Endothelial cell of umbilical vein (primary cell): ENCODE results near the gene VWA8. TPM values are rescaled to one million over a fixed set of nuclear protein-coding genes. Genes with fewer than 3 reads are reported as not detected.

Experiments used
- BruUV-seq: library from RNA; stranded (reverse); fragments of 400-500 nt; replicated peaks from 2 replicates; lab custom pipeline; 2021; lab: Mats Ljungman, UMichigan
- CTCF ChIA-PET: fragments of 300-600, 350-600 bp; sonication (Branson Sonifier 250); formaldehyde crosslinking; loops from one replicate; lab custom pipeline; 2021; ENCODE audit warnings: antibody characterized with exemption, inconsistent platforms; lab: Charles Lee
- POLR2A ChIA-PET: fragments of 300-600, 350-600 bp; sonication (Branson Sonifier 250); formaldehyde crosslinking; loops from one replicate; lab custom pipeline; 2021; ENCODE audit warnings: antibody characterized with exemption, inconsistent platforms; lab: Charles Lee
- DNase-seq: peaks from one replicate; pipeline ENCODE4 v3.0.0-alpha.2; 2011; ENCODE audit warnings: low read depth, low spot score
- FAIRE-seq: peaks from 2 replicates; lab custom pipeline; 2011; peaks lifted over from hg19 to GRCh38; lab: Jason Lieb, UNC
- H2AFZ ChIP-seq: 2 replicates; pipeline ENCODE4 v1.6.0; 2012; ENCODE audit warnings: low read depth, low read length, control low read depth, inconsistent platforms
- H3K27ac ChIP-seq: 2 replicates; pipeline ENCODE4 v1.5.1; 2011; ENCODE audit warnings: low read depth, mild to moderate bottlenecking, control low read depth, low read length, moderate library complexity; ENCODE audit not compliant: insufficient read depth
- H3K27me3 ChIP-seq, 2 experiments: 2 replicates each; pipeline versions ENCODE4 v1.6.0 to v1.6.1; 2011; ENCODE audit warnings: low read length in 2 of 2, mixed read lengths in 1 of 2; ENCODE audit not compliant: control insufficient read depth in 2 of 2, insufficient read depth in 2 of 2
- H3K36me3 ChIP-seq, 2 experiments: 2 replicates in 1 of 2; 3 replicates in 1 of 2; pipeline ENCODE4 v1.5.1; 2011; ENCODE audit warnings: low read length in 2 of 2, mild to moderate bottlenecking in 1 of 2, moderate library complexity in 1 of 2; ENCODE audit not compliant: control insufficient read depth in 2 of 2, insufficient read depth in 2 of 2; ENCODE audit errors: extremely low read depth in 1 of 2
- H3K4me1 ChIP-seq: 3 replicates; pipeline ENCODE4 v1.5.1; 2011; ENCODE audit warnings: mild to moderate bottlenecking, low read length; ENCODE audit not compliant: control insufficient read depth, insufficient read depth; ENCODE audit errors: extremely low read depth
- H3K4me2 ChIP-seq: 2 replicates; pipeline ENCODE4 v1.6.1; 2011; ENCODE audit warnings: low read length, control low read depth, mixed read lengths; ENCODE audit not compliant: insufficient read depth
- H3K4me3 ChIP-seq, 3 experiments: fragments of 200-600 bp in 1 of 3; sonication (generic), shearing (Covaris generic) in 1 of 3; replicated peaks in 1 of 3; 2 replicates each; pipeline ENCODE4 v1.5.1; 2011 to 2016; ENCODE audit warnings: control low read depth in 3 of 3, low read length in 3 of 3, mild to moderate bottlenecking in 2 of 3, inconsistent platforms in 1 of 3, low read depth in 1 of 3, moderate library complexity in 1 of 3; ENCODE audit not compliant: insufficient read depth in 1 of 3
- H3K79me2 ChIP-seq: 2 replicates; pipeline ENCODE4 v1.6.0; 2012; ENCODE audit warnings: low read length, inconsistent platforms; ENCODE audit not compliant: control insufficient read depth, insufficient read depth
- H3K9ac ChIP-seq: replicated peaks from 2 replicates; pipeline ENCODE3; 2011; ENCODE audit warnings: low read length, control low read depth; ENCODE audit not compliant: insufficient read depth; ENCODE audit errors: extremely low read depth
- H3K9me1 ChIP-seq: replicated peaks from 3 replicates; pipeline ENCODE4 v1.6.0; 2011; ENCODE audit warnings: mild to moderate bottlenecking, low read length; ENCODE audit not compliant: control insufficient read depth, insufficient read depth; ENCODE audit errors: extremely low read depth
- H3K9me3 ChIP-seq: replicated peaks from 2 replicates; pipeline ENCODE4 v1.5.1; 2012; ENCODE audit warnings: low read length, inconsistent platforms; ENCODE audit not compliant: control insufficient read depth, insufficient read depth
- H4K20me1 ChIP-seq: replicated peaks from 2 replicates; pipeline ENCODE3; 2011; ENCODE audit warnings: mild to moderate bottlenecking, low read length; ENCODE audit not compliant: control insufficient read depth, insufficient read depth; ENCODE audit errors: extremely low read depth
- CTCF ChIP-seq, 2 donors: IDR thresholded peaks; 1 replicate in 1 of 2; 2 replicates in 1 of 2; pipeline ENCODE4 v1.5.1; 2011; ENCODE audit warnings: low read length in 2 of 2, mild to moderate bottlenecking in 2 of 2, moderate library complexity in 2 of 2, control low read depth in 1 of 2, inconsistent platforms in 1 of 2, low read depth in 1 of 2; ENCODE audit not compliant: insufficient read depth in 1 of 2; ENCODE audit errors: extremely low read depth in 1 of 2
- EZH2 ChIP-seq: IDR thresholded peaks from 2 replicates; pipeline ENCODE4 v1.6.1; 2012; ENCODE audit warnings: borderline replicate concordance, low read depth, mild to moderate bottlenecking, moderate library complexity, low read length, inconsistent platforms; ENCODE audit not compliant: severe bottlenecking
- FOS ChIP-seq: IDR thresholded peaks from 2 replicates; pipeline ENCODE4 v1.6.1; 2011; ENCODE audit warnings: mild to moderate bottlenecking, low read length, moderate library complexity, borderline replicate concordance; ENCODE audit not compliant: insufficient read depth
- GATA2 ChIP-seq: IDR thresholded peaks from 2 replicates; pipeline ENCODE4 v1.7.0; 2011; ENCODE audit warnings: low read depth, mild to moderate bottlenecking, moderate library complexity, mixed read lengths, low read length; ENCODE audit not compliant: insufficient read length, insufficient read depth
- JUN ChIP-seq: IDR thresholded peaks from 2 replicates; pipeline ENCODE4 v1.6.1; 2011; ENCODE audit warnings: borderline replicate concordance, low read depth; ENCODE audit not compliant: insufficient read length, insufficient read depth
- MAX ChIP-seq: IDR thresholded peaks from 2 replicates; pipeline ENCODE4 v1.6.1; 2011; ENCODE audit not compliant: insufficient read depth, insufficient read length
- MYC ChIP-seq: IDR thresholded peaks from one replicate; pipeline ENCODE4 v1.6.1; 2011; ENCODE audit warnings: mild to moderate bottlenecking, low read depth, low read length
- POLR2A ChIP-seq: IDR thresholded peaks from 2 replicates; pipeline ENCODE4 v1.6.1; 2012; ENCODE audit warnings: low read depth, mild to moderate bottlenecking, control low read depth, low read length
- dilution Hi-C: fragments of 300-500 bp; cut with MboI; formaldehyde crosslinking; loops from one replicate; pipeline ENCODE4 v1.15.0; 2019; ENCODE audit warnings: low sequenced_read_pairs; ENCODE audit not compliant: extremely low pct_ligation_motif_present
- intact Hi-C: fragments of 100-400 bp; cut with micrococcal nuclease; formaldehyde crosslinking; loops from one replicate; pipeline ENCODE4 v1.10.0; 2022
- polyA plus RNA-seq, 4 experiments: library from polyadenylated mRNA; depleted of rRNA in 3 of 4; stranded (reverse) in 3 of 4; unstranded in 1 of 4; fragments of >200 nt; gene quantifications; 2 replicates each; pipeline versions ENCODE4 v1.2.1 to v1.2.3, GENCODE V29; 2011 to 2012; ENCODE audit warnings: missing spikeins in 1 of 4
- total RNA-seq: library from RNA; stranded (reverse); gene quantifications from 2 replicates; pipeline ENCODE4 v1.2.3, GENCODE V29; 2021

The VWA8 gene
- total and polyA plus RNA-seq, 2 donors (not counting 3 experiments of a cell fraction or from before 2014, with no cell fraction given): 2.9 to 11.3 TPM

DNA sequence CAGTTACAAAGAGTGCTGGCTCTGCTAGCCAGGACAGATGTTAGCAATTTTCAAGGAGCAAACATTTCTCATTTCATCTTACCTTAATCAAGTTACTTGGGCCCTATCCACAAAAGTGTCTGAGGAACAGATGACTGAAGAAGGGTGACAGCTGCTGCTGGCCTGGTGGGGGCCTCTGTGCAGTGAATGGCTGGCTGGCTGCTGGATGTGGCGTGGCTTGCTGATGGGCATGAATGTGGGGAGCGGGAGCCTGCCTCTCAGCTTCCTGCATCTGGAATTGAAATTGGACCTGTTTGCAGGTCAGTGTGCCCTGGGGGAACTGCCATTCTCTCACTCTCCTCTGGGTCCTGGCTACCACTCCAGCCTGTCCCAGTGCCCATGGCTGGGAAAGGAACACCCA lies 408.9 kb downstream of the VWA8 start:
- FAIRE-seq (no peak), DNase-seq (no peak)
- no peak overlapping the region for H3K4me2 ChIP-seq
- H3K36me3 ChIP-seq: no peaks in the 10 kb centered on the region
- H4K20me1 ChIP-seq: no peaks in the 10 kb centered on the region
- TF ChIP-seq FOS (no peak), CTCF (IDR thresholded peaks at IDR 0.05; ENCODE audit: extremely low read depth in 1 of 2, insufficient read depth in 1 of 2, low read depth in 1 of 2, low read length in 2 of 2) (no peak), EZH2 (no peak), MYC (no peak), MAX (no peak), POLR2A (no peak), GATA2 (no peak), JUN (no peak)
- dilution Hi-C loops: no loop called here
- no peaks in the 10 kb centered on the region for H3K79me2 ChIP-seq
- no TSS peak for BruUV-seq
- no peak overlapping the region for H3K27ac ChIP-seq
- no peaks in the 10 kb centered on the region for H3K4me1 ChIP-seq
- no peaks in the 10 kb centered on the region for H3K9me1 ChIP-seq
- H3K27me3 ChIP-seq: peaks cover 0 to 2% of the 10 kb centered on the region in 2 experiments
- intact Hi-C loops: no loop called here
- no peak overlapping the region for H3K4me3 ChIP-seq
- CTCF ChIA-PET: no interaction called here
- H3K9ac ChIP-seq: no peak overlapping the region
- POLR2A ChIA-PET: no interaction called here
- H2AFZ ChIP-seq: no peak overlapping the region
- H3K9me3 ChIP-seq: no peaks in the 10 kb centered on the region
